SK-N-MC (cell line): ENCODE results near the gene SH3BP1.

Source experiments
- EZH2 ChIP-seq: fragments of 200-600 bp; sonication (generic); IDR thresholded peaks from one replicate; pipeline ENCODE4 v1.6.1; 2017; ENCODE audit warnings: antibody characterized with exemption
- FOXP2 ChIP-seq: optimal IDR thresholded peaks from 2 replicates; pipeline ENCODE3; 2011; ENCODE audit warnings: mild to moderate bottlenecking, moderate library complexity; ENCODE audit not compliant: insufficient read depth; ENCODE audit errors: extremely low read length, control extremely low read depth
- POLR2AphosphoS5 ChIP-seq: IDR thresholded peaks from 2 replicates; pipeline ENCODE4 v1.6.1; 2012; ENCODE audit warnings: mild to moderate bottlenecking, low read depth, low read length, borderline replicate concordance

- no peak for TF ChIP-seq EZH2
- no peak for TF ChIP-seq POLR2AphosphoS5
- no peak for TF ChIP-seq FOXP2
Measured at GRCh38 chr22:37623075-37624016, 16.1 kb upstream of the SH3BP1 start.
